HT1080 (cell line): ENCODE measurements around the gene KANSL2. TPM values are rescaled to one million over a fixed set of nuclear protein-coding genes. Genes with fewer than 3 reads are reported as not detected.
"Not testable (repeated sequence)": the region's sequence is repeated elsewhere in the genome, so short reads cannot be mapped to it uniquely, and the experiment has no call there.

Experiments
- DNase-seq: peaks from one replicate; pipeline ENCODE4 v3.0.0-alpha.2; 2015; ENCODE audit warnings: low read depth
- total RNA-seq: library from RNA; depleted of rRNA; stranded (reverse); fragments of >200 nt; shearing (Covaris generic); gene quantifications from 2 replicates; pipeline ENCODE4 v1.2.3, GENCODE V29; 2014

KANSL2 gene
- total RNA-seq, 1 experiment from 2014 or later = 54.1 TPM

DNA sequence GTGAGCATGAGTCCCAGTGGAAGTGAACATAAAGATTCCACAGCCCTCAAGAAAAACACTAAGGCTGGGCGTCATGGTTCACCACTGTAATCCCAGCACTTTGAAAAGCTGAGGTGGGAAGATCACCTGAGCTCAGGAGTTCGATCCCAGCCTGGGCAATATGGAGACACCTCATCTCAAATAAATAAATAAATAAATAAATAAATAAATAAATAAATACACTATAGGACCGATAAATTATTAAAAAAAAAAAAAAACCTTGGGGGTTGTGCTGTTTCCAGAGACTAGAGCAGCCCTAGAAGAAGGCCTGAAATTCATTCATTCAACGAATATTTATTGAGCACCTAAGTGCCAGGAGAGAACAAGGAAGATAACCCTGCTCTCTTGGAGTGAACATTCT, 1.5 kb upstream of the KANSL2 start:
- DNase-seq = no peak

DNA sequence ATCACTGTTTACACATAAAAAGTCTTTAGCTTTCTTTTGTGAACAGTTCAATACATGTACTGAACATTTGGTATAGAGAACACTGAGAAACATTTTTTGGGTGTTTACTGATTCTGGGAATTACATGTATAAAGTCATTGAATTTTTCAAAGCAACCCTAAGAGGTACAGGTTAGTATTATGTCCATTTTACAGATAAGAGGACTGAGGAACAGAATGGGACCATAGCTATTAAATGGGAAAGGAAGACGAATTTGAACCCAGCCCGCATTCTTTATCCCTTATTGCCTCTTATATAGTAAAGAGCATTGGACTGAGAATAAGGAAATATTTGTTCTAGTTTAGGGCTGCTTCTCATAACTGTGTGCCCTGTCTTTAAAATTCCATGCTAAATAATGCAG, 889 bp upstream of the KANSL2 start:
- DNase-seq = no peak

DNA sequence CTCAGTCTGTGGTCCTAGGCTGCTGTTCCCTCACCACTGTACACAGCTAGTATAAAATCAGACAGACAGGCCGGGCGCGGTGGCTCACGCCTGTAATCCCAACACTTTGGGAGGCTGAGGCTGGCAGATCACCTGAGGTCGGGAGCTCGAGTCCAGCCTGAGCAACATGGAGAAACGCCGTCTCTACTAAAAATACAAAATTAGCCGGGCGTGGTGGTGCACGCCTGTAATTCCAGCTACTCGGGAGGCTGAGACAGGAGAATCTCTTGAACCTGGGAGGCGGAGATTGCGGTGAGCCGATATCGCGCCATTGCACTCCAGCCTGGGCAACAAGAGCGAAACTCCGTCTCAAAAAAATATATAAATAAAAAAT, 481 bp upstream of the KANSL2 start:
- not testable (repeated sequence) for DNase-seq

DNA sequence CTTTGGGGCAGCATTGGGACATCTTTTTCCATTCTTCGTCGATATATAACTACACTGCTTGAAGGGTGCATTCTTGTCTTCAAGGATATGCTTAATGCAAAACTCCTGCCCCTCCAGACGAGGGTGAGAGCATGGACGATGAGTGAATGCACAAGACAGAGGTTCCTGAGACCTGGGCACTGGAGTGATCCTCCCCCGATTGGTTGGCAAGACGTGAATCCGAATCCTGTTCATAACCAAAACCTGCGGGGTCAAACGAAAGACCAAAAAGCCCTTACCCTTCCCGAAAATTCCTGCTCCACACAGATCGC, 684 bp downstream of the KANSL2 start:
- peak; percentile 8 for DNase-seq

DNA sequence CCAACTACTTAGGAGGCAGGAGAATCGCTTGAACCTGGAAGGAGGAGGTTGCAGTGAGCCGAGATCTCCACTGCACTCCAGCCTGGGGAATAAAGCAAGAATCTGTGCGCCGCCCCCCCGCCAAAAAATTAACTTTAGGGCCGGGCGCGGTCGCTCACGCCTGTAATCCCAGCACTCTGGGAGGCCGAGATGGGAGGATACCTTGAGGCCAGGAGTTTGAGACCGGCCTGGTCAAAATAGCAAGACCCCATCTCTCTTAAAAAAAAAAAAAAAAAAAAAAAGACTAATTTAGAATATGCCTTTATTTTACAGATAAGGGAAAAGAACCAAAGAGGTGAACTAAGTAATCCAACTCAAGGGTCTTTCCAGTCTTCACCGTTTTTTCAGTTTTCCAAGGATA, 1.2 kb downstream of the KANSL2 start:
- no peak for DNase-seq

DNA sequence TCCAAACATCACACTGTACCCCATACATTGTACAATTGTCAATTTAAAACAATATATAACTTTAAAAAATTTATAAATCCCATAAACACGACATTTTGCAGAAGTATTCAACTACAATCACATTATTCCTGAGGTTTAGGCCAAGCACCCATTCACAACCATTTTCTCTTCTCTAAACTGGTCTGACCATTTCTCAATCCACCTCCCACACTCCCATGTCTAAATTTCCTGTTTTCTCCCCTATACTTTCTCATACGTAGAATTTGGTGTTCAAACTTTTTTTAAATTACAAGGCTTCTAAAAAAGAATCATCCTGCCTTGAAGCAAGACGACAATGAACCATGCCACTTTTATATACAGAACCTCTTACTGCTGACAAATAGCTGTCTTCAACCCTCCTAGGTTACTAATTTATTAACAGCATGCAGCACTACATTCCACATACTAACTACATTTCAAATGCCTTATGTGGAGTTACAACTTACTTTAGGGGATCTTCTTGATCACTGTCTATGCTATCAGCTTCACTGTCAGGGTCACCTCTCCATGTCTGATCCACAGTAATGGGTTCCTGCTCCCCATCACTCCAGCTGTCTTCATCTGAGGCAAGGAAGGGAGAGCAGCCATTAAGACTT, 3.4 kb downstream of the KANSL2 start:
- DNase-seq = no peak

DNA sequence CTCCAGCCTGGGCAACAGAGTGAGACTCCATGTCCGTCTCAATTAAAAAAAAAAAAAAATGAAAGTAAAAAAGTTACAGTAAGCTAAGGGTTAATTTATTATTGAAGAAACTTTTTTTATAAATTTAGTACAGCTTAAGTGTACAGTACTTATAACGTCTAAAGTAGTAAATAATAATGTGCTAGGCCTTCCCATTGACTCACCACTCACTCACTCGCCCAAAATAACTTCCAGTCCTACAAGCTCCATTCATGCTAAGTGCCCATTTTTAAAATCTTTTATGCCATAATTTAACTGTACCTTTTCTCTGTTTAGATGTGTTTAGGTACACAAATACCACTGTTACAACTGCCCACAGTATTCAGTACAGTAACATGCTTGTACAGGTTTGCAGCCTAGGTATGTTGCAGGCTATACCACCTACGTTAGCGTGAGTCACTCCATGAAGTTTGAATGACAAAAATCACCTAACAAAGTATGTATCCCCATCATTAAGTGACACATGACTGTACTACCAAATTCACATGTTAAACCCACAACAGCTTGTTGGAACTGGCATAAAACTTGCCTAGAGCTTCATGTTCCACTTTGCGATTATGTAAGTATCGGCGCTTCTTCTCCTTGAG, 10.7 kb downstream of the KANSL2 start:
- no peak for DNase-seq

DNA sequence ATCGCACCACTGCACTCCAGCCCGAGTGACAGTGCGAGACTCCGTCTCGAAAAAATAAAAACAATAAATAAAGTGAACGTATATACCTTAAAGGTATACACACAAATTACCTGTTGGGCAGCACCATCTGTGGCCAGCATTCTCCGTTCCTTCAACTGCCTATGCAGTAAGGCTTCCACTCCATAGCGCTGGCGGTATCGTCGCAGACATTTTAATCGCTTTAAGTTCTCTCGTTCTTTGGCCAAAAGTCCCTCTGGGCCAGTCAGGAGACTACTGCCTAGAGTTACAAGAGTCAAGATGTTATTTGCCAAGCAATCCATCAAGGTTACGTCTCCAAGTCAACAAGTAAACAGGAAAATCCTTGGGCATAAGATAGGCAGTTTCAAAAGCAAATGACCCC, 13.0 kb downstream of the KANSL2 start:
- no peak for DNase-seq

DNA sequence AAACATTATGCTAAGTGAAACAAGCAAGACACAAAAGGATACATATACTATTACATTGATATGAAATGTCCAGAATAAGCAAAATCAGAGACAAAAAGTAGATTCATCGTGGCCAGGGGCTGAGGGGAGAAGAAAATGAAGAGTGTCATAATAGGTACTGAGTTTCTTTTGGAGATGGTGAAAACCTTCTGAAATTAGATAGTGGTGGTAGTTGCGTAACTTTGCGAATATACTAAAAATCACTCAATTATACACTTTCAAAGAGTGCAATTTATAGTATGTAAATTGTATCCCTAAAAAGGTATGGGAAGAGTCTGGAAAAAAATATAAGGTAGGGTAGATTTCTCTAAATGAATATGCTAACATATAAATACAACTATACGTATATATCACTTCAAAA, 22.2 kb downstream of the KANSL2 start:
- no peak for DNase-seq

DNA sequence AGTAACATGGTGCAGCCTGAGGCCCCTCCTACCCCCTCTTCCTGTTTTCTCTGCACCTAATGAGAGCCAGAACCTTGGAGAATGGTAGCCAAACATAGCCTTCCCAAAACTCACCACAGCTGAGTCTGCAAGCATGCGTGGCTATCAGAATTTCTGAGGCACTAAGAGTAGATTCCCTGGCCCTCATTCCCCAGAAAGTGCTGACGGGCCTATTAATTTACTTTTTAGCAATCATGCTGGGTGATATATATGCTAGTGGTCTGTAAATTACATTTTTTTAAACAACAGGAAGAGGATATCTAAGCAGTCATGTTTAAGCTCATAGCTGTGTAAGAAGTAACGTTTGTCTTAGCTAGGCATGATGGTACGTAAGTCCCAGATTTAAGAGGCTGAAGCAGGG, 30.4 kb downstream of the KANSL2 start:
- DNase-seq = no peak

DNA sequence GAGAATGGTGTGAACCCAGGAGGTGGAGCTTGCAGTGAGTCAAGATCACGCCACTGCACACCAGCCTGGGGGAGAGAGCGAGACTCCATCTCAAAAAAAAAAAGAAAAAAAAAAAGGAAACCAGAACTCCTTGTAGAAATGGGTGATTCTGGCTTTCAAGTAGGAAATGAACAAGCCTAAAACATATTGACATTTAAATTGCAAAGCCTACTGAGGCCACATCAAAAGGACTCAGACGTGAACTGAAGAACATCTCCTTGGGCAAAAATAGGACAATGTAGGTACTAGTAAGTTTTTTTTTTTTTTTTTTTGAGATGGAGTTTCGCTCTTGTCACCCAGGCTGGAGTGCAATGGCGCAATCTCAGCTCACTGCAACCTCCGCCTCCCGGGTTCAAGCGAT, 36.7 kb downstream of the KANSL2 start:
- not testable (repeated sequence) for DNase-seq

DNA sequence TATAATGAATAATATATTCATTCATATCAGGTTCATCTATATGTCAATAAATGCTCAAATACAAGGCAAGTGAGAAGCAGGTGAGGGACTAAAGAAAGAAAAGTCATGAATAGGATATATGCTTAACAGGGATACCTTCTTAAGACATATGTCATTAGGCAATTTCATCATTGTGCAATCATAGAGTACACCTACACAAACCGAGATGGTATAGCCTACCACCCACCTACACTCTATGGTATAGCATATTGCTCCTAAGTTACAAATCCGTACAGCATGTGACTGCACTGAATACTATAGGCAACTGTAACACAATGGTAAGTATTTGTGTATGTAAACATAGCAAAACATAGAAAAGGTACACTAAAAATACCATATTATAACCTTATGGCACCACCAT, 39.0 kb downstream of the KANSL2 start:
- DNase-seq = no peak

DNA sequence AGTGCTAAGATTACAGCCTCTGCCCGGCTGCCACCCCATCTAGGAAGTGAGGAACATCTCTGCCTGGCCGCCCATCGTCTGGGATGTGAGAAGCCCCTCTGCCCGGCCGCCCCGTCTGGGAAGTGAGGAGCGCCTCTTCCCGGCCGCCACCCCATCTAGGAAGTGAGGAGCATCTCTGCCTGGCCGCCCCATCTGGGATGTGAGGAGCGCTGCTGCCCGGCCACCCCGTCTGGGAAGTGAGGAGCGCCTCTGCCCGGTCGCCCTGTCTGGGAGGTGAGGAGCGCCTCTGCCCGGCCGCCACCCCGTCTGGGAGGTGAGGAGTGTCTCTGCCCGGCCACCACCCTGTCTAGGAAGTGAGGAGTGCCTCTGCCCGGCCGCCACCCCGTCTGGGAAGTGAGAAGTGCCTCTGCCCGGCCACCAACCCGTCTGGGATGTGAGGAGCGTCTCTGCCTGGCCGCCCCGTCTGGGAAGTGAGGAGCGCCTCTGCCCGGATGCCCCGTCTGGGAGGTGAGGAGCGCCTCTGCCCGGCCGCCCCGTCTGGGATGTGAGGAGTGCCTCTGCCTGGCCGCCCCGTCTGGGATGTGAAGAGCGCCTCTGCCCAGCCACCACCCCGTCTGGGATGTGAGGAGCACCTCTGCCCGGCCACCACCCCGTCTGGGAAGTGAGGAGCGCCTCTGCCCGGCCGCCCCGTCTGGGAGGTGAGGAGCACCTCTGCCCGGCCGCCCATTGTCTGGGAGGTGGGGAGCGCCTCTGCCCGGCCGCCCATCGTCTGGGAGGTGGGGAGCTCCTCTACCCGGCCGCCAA, 40.1 kb downstream of the KANSL2 start:
- not testable (repeated sequence) for DNase-seq

DNA sequence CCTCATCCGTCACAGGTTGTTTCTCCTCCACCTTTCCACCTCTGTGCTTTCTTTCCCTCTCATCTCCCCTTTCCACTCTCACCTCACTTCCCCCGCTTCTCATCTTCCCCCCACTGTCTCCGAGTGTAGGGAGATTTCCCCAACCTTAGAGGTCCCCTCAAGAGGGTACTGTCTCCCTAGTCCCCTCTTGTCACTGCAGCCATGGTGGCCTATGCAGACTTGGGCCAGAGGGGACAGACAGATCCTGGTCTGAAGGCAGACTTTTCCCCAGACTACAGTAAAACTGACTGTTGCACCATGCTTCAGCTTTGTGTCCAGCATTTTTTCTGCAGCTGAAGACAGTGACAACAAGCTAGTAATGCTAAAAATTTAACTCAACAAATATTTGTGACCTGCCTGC, 41.2 kb downstream of the KANSL2 start:
- no peak for DNase-seq

DNA sequence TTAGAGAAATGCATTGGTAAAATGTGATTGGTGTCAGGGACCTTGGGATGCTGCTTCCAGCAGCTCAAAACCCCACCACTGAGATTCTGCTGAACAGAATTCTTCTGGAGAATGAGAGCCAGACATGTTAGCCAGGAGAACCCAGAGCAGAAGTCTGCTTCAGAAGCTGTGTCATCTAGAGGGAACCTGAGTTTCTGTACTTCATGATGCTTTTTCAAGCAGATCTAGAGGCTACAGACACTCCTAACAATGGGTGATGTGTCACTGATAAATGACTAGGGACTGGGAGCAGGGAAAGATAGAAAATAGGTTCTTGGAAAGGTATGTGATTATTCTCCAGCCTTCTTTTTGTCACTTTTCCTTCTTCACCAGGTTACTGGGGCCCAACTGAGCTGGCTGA, 41.6 kb downstream of the KANSL2 start:
- DNase-seq = no peak

DNA sequence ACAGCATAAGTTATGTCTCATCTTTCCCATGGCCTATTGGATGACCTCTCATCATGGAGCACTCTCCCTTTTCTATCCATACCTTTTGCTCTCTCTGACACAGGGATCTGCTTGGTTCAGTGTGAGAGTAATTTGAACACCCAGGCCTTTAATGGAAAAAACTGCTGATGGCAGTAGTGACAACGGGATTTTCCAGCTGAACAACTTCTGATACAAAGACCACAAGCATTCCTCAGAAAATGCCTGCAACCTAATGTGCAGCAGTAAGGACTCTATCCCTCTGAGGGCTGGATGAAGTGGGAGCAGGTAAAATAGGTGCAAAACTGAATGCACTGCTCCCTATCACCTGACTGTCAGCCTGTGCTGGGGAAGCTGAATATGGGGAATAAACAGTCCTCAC, 51.0 kb downstream of the KANSL2 start:
- no peak for DNase-seq

DNA sequence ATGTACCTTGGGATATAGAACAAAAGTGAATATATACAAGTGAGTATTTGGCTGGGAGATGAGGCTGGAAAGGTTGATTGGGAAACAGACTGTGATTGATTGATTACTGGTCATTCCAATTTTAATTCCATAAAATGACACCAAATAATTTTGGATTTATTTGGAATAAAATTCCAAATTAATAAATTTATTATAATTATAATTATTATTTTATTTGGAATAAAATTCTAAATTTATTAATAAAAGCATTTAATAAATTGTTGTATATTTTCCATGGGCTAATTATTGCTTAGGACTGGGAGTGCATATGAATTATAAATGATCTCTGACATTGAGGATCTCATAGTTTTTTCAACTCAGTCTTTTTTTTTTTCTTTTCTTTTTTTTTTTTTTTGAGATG, 51.7 kb downstream of the KANSL2 start:
- no peak for DNase-seq

DNA sequence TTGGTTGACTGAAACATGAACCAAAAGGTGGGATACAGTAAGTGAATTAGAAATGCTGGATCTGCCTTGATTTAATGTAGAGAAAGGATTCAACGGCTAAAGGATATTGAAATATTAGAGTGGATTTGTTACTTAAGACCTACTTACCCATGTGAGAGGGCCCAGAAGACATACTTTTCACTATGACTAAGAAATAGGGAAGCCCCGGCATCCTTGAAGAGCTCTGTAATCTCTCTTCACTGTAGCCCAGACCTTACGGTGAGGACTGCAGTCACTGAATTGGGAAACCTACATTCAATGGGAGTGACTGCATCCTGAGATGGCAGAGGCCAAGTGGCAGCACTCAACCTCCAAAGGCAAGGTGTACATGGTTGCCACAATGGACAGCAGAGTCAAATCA, 52.5 kb downstream of the KANSL2 start:
- DNase-seq = no peak

DNA sequence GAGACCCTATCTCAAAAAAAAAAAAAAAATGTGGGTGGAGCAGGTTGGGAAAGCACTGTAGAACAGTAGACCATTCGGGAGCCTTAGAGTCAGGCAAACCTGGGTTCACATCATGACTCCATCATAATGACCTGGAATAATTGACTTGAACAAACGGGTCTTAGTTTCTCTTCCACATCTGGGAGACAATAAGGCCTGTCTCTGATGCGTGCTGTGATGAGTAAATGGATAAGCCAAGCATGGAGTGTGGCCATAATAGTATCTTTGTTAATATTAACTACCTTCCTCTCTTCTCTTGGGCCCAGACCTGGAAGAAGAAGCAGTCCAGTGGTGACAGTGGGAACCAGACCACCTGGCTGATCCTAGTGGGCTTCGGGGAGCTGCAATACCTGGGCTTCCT, 54.5 kb downstream of the KANSL2 start:
- DNase-seq = no peak

DNA sequence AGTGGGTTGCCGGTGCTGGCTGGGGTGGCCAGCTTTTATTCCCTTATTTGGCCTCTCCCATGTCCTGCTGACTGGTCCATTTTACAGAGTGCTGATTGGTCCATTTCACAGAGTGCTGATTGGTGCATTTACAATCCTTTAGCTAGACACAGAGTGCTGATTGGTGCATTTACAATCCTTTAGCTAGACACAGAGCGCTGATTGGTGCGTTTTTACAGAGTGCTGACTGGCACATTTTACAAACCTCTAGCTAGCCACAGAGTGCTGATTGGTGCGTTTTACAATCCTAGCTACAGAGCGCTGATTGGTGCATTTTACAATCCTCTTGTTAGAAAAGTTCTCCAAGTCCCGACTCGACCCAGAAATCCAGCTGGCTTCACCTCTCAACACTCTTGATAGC, 59.0 kb downstream of the KANSL2 start:
- DNase-seq = not testable (repeated sequence)

DNA sequence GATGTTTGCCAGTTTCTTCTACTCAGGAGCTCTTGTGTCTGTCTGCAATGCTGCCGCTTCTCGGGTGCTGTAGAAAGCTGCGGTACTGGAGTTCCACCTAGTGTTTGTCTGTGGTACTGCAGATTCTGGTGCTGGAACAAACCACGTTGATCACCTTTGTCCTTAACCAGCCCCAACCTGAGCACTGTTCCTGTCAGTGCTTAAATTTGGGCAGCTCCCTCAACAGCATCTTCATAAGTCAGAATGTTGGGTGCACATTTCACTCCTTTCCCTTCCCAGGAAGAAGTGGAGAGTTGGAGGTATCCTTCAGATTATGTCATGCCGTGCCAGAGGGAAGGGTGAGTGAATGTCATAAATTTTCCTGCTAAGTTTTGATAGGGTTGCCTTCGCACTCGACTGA, 63.5 kb downstream of the KANSL2 start:
- peak; percentile 62 for DNase-seq

DNA sequence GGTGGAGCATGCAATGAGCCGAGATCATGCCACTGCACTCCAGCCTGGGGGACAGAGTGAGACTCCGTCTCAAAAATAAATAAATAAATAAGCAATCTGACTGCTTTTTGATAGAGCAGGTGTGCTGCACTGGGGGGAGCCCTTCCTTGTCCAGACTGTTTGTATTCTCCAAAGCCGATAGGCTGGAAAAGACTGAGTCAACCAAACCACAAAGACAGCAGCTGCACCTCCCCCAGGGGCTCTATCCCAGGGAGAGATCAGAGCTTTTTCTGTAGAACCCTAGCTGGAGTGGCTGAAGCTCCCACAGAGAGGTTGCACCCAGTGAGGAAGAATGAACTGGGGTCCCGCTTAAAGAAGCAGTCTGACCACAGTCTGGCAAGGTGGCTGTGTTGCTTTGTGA, 66.4 kb downstream of the KANSL2 start:
- DNase-seq = peak; percentile 44

DNA sequence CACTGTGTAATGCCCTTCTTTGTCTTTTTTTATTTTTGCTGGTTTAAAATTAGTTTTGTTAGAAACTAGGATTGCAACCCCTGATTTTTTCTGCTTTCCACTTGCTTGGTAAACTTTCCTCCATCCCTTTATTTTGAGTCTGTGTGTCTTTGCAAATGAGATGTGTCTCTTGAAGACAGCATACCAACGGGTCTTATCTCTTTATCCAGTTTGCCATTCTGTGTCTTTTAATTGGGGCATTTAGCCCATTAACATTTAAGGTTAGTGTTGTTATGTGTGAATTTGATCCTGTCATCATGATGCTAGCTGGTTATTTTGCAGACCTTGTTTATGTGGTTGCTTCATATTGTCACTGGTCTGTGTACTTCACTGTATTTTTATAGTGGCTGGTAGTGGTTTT, 68.7 kb downstream of the KANSL2 start:
- no peak for DNase-seq
